ENCODE results near the gene PHF2. TPM values are rescaled to one million over a fixed set of nuclear protein-coding genes. Genes with fewer than 3 reads are reported as not detected.

PHF2 gene
- total RNA-seq, 2 donors from 2014 or later, result 24.7 to 29.3 TPM

DNA sequence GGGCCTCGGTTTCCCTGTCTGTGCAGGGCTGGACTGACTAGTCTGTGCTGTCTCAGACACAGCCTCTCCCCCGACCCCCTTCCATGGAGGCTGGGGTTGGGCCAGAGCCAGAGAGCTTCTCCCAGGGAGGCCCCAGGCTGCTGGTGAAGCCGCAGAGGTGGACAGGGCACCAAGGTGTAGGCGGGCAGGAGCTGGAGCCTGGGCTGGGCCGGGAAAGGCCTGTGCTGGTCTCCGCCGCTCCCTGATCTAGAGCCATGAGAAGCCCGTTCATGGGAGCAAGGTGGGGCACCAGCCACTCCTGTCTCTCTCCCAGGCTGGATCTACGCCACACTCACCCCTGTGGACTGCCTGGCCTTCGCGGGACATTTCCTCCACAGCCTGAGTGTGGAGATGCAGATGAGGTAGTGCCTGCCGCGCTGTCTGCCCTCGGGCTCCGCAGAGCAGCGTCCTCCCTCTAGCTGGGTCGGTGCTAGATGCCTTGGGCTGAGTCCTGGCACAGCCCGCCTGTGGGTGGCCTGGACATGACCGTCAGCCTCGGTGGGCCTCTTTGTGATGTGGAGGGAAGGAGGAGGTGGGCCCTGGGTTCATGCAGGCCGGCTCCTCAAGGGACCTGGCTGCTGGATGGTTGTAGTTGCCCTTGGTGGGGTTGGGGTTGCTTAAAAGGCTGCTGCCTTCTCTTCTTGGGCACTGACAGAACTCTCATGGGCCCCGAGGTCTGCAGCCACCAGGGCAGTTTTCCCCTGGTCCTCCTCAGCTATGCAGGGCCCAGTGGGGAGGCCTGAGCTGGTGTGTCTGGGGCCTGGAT lies 79.4 kb downstream of the PHF2 start:
- TF ChIP-seq, protein P1, sequence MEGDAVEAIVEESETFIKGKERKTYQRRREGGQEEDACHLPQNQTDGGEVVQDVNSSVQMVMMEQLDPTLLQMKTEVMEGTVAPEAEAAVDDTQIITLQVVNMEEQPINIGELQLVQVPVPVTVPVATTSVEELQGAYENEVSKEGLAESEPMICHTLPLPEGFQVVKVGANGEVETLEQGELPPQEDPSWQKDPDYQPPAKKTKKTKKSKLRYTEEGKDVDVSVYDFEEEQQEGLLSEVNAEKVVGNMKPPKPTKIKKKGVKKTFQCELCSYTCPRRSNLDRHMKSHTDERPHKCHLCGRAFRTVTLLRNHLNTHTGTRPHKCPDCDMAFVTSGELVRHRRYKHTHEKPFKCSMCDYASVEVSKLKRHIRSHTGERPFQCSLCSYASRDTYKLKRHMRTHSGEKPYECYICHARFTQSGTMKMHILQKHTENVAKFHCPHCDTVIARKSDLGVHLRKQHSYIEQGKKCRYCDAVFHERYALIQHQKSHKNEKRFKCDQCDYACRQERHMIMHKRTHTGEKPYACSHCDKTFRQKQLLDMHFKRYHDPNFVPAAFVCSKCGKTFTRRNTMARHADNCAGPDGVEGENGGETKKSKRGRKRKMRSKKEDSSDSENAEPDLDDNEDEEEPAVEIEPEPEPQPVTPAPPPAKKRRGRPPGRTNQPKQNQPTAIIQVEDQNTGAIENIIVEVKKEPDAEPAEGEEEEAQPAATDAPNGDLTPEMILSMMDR (IDR thresholded peaks at IDR 0.05), result no peak
- Histone ChIP-seq H3K27me3 (no peaks in the 10 kb centered on the region), H3K4me3 (no peak overlapping the region), H3K9me3 (no peaks in the 10 kb centered on the region), H3K4me1 (no peaks in the 10 kb centered on the region), H3K27ac (no peak overlapping the region), H3K36me3 (peaks cover 73% of the 10 kb centered on the region)
- DNase-seq (ENCODE audit: low spot score), result no peak

DNA sequence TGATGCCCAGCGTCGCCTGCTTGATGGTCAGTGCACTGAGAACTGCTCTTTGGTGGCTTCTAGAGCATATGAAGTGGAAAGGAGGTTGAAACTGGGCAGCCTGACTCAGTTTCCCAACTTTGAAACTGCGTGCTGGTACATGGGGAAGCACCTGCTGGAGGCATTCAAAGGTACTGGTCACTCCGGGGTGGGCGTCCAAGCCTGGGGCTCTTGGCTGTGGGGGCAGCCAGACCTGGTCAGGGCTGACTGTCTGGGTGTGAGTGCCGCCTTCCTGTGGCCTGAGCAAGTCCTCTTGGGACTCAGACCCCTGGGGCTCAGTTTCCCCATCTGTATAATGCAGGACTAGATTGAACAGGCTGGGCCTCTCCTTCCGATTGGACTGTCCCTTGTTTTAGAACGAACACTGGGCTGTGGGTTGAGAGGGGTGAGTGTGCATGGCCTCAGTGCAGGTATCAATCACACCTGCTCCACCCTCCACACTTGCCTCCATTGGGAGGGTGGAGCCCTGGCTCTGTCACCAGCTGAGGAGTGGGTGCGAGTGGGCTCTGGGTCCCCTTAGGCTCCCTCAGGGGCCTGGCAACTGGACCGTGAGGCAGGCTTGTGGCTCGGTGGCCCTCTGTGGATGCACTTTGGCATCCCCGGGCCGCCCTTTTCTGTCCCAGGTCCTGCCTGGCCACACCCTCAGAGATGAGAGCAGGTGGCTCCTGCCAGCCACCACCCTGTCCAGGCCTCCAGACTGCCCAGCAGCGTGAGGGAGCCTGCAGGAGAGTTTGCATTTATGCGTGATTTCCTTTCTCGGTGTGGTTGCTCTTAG lies 80.2 kb downstream of the PHF2 start:
- Histone ChIP-seq H3K27ac (no peak overlapping the region), H3K4me1 (no peaks in the 10 kb centered on the region), H3K4me3 (no peak overlapping the region), H3K36me3 (peaks cover 66% of the 10 kb centered on the region), H3K27me3 (no peaks in the 10 kb centered on the region), H3K9me3 (no peaks in the 10 kb centered on the region)
- no peak for DNase-seq (ENCODE audit: low spot score)
- TF ChIP-seq, protein P1 (IDR thresholded peaks at IDR 0.05), result no peak

- DNase-seq (ENCODE audit: low spot score), result no peak
- Histone ChIP-seq H3K36me3 (peaks cover 64% of the 10 kb centered on the region), H3K4me3 (no peak overlapping the region), H3K27ac (no peak overlapping the region), H3K4me1 (no peaks in the 10 kb centered on the region), H3K9me3 (no peaks in the 10 kb centered on the region), H3K27me3 (no peaks in the 10 kb centered on the region)
- TF ChIP-seq, protein P1 (IDR thresholded peaks at IDR 0.05), result no peak
Observed at GRCh38 chr9:93657331-93658111, 81.1 kb downstream of the PHF2 start.

- peaks cover 63% of the 10 kb centered on the region for H3K36me3 ChIP-seq
- no peaks in the 10 kb centered on the region for H3K9me3 ChIP-seq
- DNase-seq (ENCODE audit: low spot score), result no peak
- TF ChIP-seq, protein P1 (IDR thresholded peaks at IDR 0.05), result no peak
- no peak overlapping the region for H3K4me3 ChIP-seq
- H3K27me3 ChIP-seq, result no peaks in the 10 kb centered on the region
- no peaks in the 10 kb centered on the region for H3K4me1 ChIP-seq
- no peak overlapping the region for H3K27ac ChIP-seq
Observed at GRCh38 chr9:93658184-93658925, 82.0 kb downstream of the PHF2 start.
